Measurements from ENCODE around the gene HJURP.
A peak's percentile ranks its signal among the peaks of the same experiment; 100 is the strongest.

The HJURP gene

DNA sequence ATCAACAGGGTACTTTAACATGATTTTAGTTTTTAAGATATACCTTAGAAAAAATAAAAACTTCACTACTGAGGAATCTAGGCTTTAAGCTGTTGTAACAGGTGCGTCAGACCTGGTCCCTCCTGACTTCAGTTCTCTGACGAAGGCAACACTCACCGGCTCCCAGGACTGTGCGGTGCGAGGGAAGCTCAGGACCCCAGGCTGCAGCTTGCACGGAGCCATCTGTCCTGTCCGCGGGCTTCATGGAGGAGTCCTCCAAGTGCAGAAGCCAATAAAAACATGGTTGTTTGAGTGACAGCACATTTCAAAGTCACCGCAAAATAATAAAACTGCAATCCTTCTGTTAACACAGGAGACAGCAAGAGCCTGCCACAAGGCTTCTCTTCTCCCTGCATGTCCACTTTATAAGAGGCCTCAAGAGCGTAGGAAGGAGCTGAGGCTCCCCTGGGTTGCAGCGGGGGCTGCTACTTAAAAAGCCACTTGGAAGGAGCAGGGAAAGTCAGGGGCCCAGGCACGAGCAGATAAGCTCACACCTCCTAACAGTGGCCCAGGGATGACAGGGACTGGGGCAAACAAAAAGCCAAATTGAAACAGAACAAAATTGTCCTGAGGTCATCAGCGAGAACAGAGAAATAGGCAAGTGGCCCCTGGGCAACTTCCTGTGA, 4.6 kb downstream of the HJURP start:
- peaks cover 6% of the 10 kb centered on the region for H3K27me3 ChIP-seq (ENCODE audit: insufficient read depth, low read length, poor library complexity, severe bottlenecking)
- no peak overlapping the region for H2AFZ ChIP-seq (ENCODE audit: low read length)
- peak overlapping the region; percentile 31 for H3K9ac ChIP-seq (ENCODE audit: low read depth, low read length, poor library complexity, severe bottlenecking)
- peak overlapping the region; percentile 97 for H3K4me2 ChIP-seq (ENCODE audit: low read depth, low read length, poor library complexity, severe bottlenecking)
- no peaks in the 10 kb centered on the region for H3K9me3 ChIP-seq (ENCODE audit: insufficient read depth, low read depth, low read length)
- H4K20me1 ChIP-seq (ENCODE audit: insufficient read depth, low read length, poor library complexity, severe bottlenecking) = peaks cover 70% of the 10 kb centered on the region
- H3K4me1 ChIP-seq (ENCODE audit: insufficient read depth, low read length, poor library complexity, severe bottlenecking) = peaks cover 62% of the 10 kb centered on the region
- H3F3A ChIP-seq (ENCODE audit: low read depth) = no peaks in the 10 kb centered on the region
- peaks cover 97% of the 10 kb centered on the region for H3K79me2 ChIP-seq (ENCODE audit: insufficient read depth, low read length)
- peaks cover 75% of the 10 kb centered on the region for H3K36me3 ChIP-seq (ENCODE audit: insufficient read depth, low read length)
- peak overlapping the region; percentile 97 for H3K4me3 ChIP-seq (ENCODE audit: low read length, poor library complexity, severe bottlenecking)
- H3K9me2 ChIP-seq (replicated peaks; ENCODE audit: low read depth, low read length) = no peaks in the 10 kb centered on the region
- no peak for TF ChIP-seq EZH2phosphoT487 (IDR thresholded peaks at IDR 0.05; ENCODE audit: borderline replicate concordance)
- TF ChIP-seq, protein P1, sequence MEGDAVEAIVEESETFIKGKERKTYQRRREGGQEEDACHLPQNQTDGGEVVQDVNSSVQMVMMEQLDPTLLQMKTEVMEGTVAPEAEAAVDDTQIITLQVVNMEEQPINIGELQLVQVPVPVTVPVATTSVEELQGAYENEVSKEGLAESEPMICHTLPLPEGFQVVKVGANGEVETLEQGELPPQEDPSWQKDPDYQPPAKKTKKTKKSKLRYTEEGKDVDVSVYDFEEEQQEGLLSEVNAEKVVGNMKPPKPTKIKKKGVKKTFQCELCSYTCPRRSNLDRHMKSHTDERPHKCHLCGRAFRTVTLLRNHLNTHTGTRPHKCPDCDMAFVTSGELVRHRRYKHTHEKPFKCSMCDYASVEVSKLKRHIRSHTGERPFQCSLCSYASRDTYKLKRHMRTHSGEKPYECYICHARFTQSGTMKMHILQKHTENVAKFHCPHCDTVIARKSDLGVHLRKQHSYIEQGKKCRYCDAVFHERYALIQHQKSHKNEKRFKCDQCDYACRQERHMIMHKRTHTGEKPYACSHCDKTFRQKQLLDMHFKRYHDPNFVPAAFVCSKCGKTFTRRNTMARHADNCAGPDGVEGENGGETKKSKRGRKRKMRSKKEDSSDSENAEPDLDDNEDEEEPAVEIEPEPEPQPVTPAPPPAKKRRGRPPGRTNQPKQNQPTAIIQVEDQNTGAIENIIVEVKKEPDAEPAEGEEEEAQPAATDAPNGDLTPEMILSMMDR (conservative IDR thresholded peaks at IDR 0.05; ENCODE audit: low read length) = no peak

DNA sequence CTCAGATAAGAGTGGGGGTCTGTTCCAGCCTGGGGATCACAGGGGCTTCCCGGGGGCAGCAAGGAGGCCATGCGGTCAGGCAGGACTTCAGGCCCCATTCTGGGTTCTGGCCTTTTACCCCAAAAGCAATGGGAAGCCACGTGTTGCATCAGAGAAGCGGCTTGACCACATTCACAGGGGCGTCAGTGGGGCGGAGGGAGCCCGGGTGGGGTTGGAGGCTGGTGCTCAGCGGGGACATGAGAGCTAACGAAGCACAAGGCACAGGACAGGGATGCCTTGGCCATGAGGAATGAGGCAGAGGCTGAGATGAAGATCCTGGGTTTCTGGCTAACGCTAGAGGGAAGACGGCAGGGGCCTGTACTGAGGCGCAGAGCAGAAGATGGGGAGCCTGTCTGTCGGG, 6.1 kb downstream of the HJURP start:
- Histone ChIP-seq H3K4me2 (ENCODE audit: low read depth, low read length, poor library complexity, severe bottlenecking) (peak overlapping the region; percentile 97), H3K4me3 (ENCODE audit: low read length, poor library complexity, severe bottlenecking) (peak overlapping the region; percentile 97), H3K27me3 (ENCODE audit: insufficient read depth, low read length, poor library complexity, severe bottlenecking) (no peaks in the 10 kb centered on the region), H4K20me1 (ENCODE audit: insufficient read depth, low read length, poor library complexity, severe bottlenecking) (peaks cover 69% of the 10 kb centered on the region), H3K9me3 (ENCODE audit: insufficient read depth, low read depth, low read length) (no peaks in the 10 kb centered on the region), H3F3A (ENCODE audit: low read depth) (no peaks in the 10 kb centered on the region), H3K36me3 (ENCODE audit: insufficient read depth, low read length) (peaks cover 87% of the 10 kb centered on the region), H3K9ac (ENCODE audit: low read depth, low read length, poor library complexity, severe bottlenecking) (peak overlapping the region; percentile 24), H3K9me2 (replicated peaks; ENCODE audit: low read depth, low read length) (no peaks in the 10 kb centered on the region), H3K79me2 (ENCODE audit: insufficient read depth, low read length) (peaks cover 100% of the 10 kb centered on the region), H3K4me1 (ENCODE audit: insufficient read depth, low read length, poor library complexity, severe bottlenecking) (peaks cover 59% of the 10 kb centered on the region), H2AFZ (ENCODE audit: low read length) (no peak overlapping the region)
- TF ChIP-seq EZH2phosphoT487 (IDR thresholded peaks at IDR 0.05; ENCODE audit: borderline replicate concordance) = no peak
- TF ChIP-seq, protein P1 (conservative IDR thresholded peaks at IDR 0.05; ENCODE audit: low read length) = no peak

DNA sequence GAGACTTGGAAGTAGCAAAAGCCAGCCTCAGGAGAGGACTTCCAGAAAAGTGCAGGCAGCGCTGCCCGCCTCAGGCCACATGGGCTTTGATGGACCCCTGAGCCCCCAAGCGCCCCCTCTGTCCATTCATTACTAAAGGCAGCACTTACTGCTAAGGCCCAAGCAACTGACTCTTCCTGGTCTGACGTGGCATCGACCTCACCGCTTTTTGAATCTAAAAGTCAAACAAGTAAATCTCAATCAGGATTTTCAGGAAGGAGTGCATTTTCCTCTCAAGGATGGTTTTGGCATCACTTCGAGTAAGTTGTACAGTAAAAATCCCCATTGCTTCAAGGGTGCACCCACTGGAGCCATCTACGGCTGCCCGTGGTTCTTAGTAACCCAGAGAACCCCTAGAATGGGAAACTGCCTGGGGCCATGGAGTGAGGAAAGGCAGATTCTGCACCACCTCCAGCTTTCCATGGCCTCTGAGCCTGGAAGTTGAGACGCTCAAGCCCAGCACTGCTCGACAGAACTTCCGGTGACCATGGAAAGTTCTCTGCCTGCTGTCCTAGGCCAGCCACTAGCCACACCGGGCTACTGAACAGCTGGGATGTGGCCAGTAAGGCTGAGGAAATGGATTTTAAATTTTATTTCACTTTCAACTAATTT, 7.0 kb downstream of the HJURP start:
- peak overlapping the region; percentile 52 for H3K4me2 ChIP-seq (ENCODE audit: low read depth, low read length, poor library complexity, severe bottlenecking)
- H3K79me2 ChIP-seq (ENCODE audit: insufficient read depth, low read length) = peaks cover 100% of the 10 kb centered on the region
- TF ChIP-seq, protein P1 (conservative IDR thresholded peaks at IDR 0.05; ENCODE audit: low read length) = no peak
- no peak for TF ChIP-seq EZH2phosphoT487 (IDR thresholded peaks at IDR 0.05; ENCODE audit: borderline replicate concordance)
- H4K20me1 ChIP-seq (ENCODE audit: insufficient read depth, low read length, poor library complexity, severe bottlenecking) = peaks cover 60% of the 10 kb centered on the region
- peaks cover 96% of the 10 kb centered on the region for H3K36me3 ChIP-seq (ENCODE audit: insufficient read depth, low read length)
- H3K9me3 ChIP-seq (ENCODE audit: insufficient read depth, low read depth, low read length) = no peaks in the 10 kb centered on the region
- no peaks in the 10 kb centered on the region for H3K27me3 ChIP-seq (ENCODE audit: insufficient read depth, low read length, poor library complexity, severe bottlenecking)
- no peaks in the 10 kb centered on the region for H3F3A ChIP-seq (ENCODE audit: low read depth)
- peaks cover 50% of the 10 kb centered on the region for H3K4me1 ChIP-seq (ENCODE audit: insufficient read depth, low read length, poor library complexity, severe bottlenecking)
- no peaks in the 10 kb centered on the region for H3K9me2 ChIP-seq (replicated peaks; ENCODE audit: low read depth, low read length)
- no peak overlapping the region for H3K9ac ChIP-seq (ENCODE audit: low read depth, low read length, poor library complexity, severe bottlenecking)
- no peak overlapping the region for H2AFZ ChIP-seq (ENCODE audit: low read length)
- peak overlapping the region; percentile 97 for H3K4me3 ChIP-seq (ENCODE audit: low read length, poor library complexity, severe bottlenecking)
